Choroid plexus epithelial cell (primary cell): Measurements from ENCODE around the gene SOD3.

ENCODE experiments used
- DNase-seq: peaks from one replicate; pipeline ENCODE4 v3.0.0-alpha.2; 2010; ENCODE audit warnings: low read depth
- H3K4me3 ChIP-seq: 2 replicates; pipeline ENCODE4 v1.5.1; 2011; ENCODE audit warnings: low read depth, mild to moderate bottlenecking, control low read depth, low read length, moderate library complexity
- CTCF ChIP-seq: conservative IDR thresholded peaks from 2 replicates; pipeline ENCODE4 v1.5.1; 2011; ENCODE audit warnings: low read depth, mild to moderate bottlenecking, control low read depth, inconsistent platforms, low read length, moderate library complexity

Gene SOD3

GRCh38 chr4:24794916-24795665 is at the start of gene SOD3:
Gene SOD3 (plus strand): TSS chr4:24795573. CDS start chr4:24799522, 3,949 bp downstream.
- TF ChIP-seq CTCF: no peak
- peak within 1 kb of the TSS; percentile 38 for H3K4me3 ChIP-seq
- DNase-seq: peak; percentile 92

GRCh38 chr4:24747234-24747975 is 48.0 kb upstream of the SOD3 start:
- TF ChIP-seq CTCF: no peak
- no peak overlapping the region for H3K4me3 ChIP-seq
- DNase-seq: no peak

DNA sequence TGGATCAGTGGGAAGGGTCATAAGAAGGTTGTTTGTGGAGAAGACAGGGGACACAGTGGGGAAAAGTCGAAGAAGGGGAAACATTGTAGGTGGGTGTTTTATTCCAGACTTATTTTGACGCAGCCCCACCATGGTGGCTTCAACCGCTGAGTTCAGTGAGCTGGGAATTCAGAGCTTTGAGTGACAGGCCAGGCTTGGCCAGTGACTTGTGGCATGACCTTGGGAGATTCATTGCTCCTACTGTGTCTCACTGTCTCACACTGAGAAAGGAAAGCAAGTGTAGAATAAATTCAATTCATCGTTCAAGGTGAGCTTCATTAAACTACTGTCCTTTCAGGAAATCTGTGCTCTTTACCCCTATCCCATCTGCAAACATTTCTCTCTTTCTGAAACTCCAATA is 47.4 kb upstream of the SOD3 start:
- DNase-seq: no peak
- TF ChIP-seq CTCF: no peak
- no peak overlapping the region for H3K4me3 ChIP-seq

DNA sequence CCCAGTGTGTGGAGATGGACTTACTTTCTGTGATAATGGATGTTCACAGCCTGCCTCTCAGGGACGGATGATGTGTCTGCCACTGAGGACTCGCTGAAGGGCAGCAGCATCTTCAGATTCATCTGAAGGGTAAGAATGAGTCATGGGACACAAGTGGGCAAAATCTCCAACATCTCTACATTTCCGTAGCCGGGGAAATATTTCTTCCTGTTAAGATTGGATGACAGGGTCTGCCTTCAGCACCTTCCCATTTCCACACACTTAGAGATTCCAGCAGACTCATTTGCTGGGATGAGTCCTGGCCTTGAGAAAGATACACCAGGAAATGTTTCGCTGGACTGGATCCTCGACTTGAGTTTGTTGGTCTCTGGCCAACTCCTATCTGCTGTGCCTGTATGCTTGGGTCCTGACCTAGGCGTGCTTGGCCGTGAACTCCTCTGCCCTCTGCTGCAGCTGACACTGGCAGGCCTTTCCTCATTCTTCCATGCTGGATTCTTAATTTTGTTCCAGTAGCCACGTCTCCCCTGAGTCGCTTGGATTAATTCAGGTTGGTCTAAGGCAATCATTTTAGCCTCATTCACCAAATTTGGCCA is 46.5 kb upstream of the SOD3 start:
- H3K4me3 ChIP-seq: no peak overlapping the region
- DNase-seq: no peak
- TF ChIP-seq CTCF: no peak

DNA sequence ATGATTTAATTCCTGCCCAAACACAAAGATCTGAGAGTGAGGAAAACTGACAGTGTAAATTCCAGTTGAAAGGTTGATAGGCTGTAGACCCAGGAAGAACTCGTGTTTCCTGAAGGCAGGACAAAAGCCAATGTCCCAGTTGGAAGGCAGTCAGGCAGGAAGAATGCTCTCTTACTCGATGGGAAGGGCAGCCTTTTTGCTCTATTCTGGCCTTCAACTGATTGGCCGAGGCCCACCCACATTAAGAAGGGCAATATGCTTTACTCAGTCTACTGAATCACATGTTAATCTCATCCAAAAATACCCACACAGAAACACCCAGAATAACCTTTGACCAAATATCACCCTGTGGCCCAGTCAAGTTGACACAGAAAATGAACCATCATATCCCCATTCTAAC is 45.3 kb upstream of the SOD3 start:
- no peak for DNase-seq
- TF ChIP-seq CTCF: no peak

GRCh38 chr4:24751926-24752539 is 43.3 kb upstream of the SOD3 start:
- no peak overlapping the region for H3K4me3 ChIP-seq
- no peak for DNase-seq
- TF ChIP-seq CTCF: no peak

More for the DNA sequence above, 45.3 kb upstream of the SOD3 start:
- no peak overlapping the region for H3K4me3 ChIP-seq
